Measurements from ENCODE around the gene ITGB3BP. TPM values are rescaled to one million over a fixed set of nuclear protein-coding genes. Genes with fewer than 3 reads are reported as not detected.
A peak's percentile ranks its signal among the peaks of the same experiment; 100 is the strongest.

The ITGB3BP gene
- total and polyA plus RNA-seq, 2 of the 8 experiments (the other 6 are each of a cell fraction or from before 2014, with no cell fraction given) = 17.6 to 49.1 TPM

DNA sequence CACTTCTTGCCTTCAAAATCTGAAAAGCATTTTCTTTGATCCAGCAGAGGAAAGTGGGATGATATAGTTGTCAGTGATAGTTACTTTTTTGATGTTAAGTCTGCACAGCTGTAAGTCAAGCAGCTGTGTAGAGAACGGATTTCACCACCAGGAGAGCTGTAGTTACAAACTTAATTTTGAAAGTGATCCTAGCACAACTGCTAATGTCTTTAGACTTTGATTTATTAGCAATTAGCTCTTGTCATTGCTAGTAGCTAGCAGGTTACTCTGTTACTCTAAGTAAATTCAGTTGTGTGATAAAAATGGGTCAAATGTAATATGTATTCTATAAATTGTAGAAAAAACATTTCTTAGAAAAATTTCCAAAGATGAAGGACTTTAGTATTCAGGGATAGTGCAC is 109.6 kb downstream of the ITGB3BP start:
- no peaks in the 10 kb centered on the region; a peak in 1 of 7 replicates for H3K4me1 ChIP-seq (replicated peaks in 1 of 4; ENCODE audit: control insufficient read depth in 3 of 4, insufficient read depth in 4 of 4, low read length in 3 of 4)
- H3K4me2 ChIP-seq (ENCODE audit: insufficient read depth in 1 of 2, low read depth in 2 of 2, low read length in 2 of 2) = no peak overlapping the region
- no peak overlapping the region for H3K27ac ChIP-seq (ENCODE audit: low read depth, low read length)
- no peak overlapping the region for H2AK5ac ChIP-seq (ENCODE audit: low read depth, low read length)
- no peak overlapping the region for H3K4ac ChIP-seq (replicated peaks; ENCODE audit: insufficient read length, low read depth, low read length)
- H3K4me3 ChIP-seq (ENCODE audit: extremely low read depth in 1 of 4, insufficient read depth in 2 of 4, low read depth in 3 of 4, low read length in 4 of 4) = no peak overlapping the region
- no peaks in the 10 kb centered on the region for H3K23me2 ChIP-seq (ENCODE audit: low read depth, low read length)
- CTCF ChIA-PET (ENCODE audit: partially characterized antibody) = interaction anchor here (0.9 to 2.2 kb wide), 9 partner anchors 8 to 514 kb away, joined by 3 to 8 read pairs (median 3); no protein-coding TSS in a partner anchor
- H2BK12ac ChIP-seq (ENCODE audit: low read depth, low read length) = no peak overlapping the region
- DNase-seq (ENCODE audit: low read depth in 1 of 2, low spot score in 2 of 2) (no peak), FAIRE-seq (no peak)
- H4K8ac ChIP-seq (ENCODE audit: extremely low read depth, insufficient read depth, low read length) = no peak overlapping the region
- no peak overlapping the region for H2AFZ ChIP-seq (ENCODE audit: low read length)
- H3K14ac ChIP-seq (ENCODE audit: insufficient read length) = no peak overlapping the region
- WGBS, 2 experiments (ENCODE audit: extremely low coverage in 1 of 2, insufficient coverage in 1 of 2, insufficient read length in 1 of 2, insufficient replicate concordance in 2 of 2, low coverage in 1 of 2, low lambda C conversion rate in 2 of 2, missing lambda C conversion rate in 1 of 2) = 71% methylated on average over 1 of the region's 1 CpG; no CpG with 5 or more reads in 1 of the 2 experiments
- H3K9me3 ChIP-seq (ENCODE audit: insufficient read depth in 2 of 2, low read depth in 1 of 2, low read length in 1 of 2) = no peaks in the 10 kb centered on the region; a peak in 1 of 4 replicates
- H2BK5ac ChIP-seq (ENCODE audit: low read depth, low read length) = no peak overlapping the region
- no peaks in the 10 kb centered on the region for H3K79me1 ChIP-seq (ENCODE audit: low read depth, low read length)
- H3K23ac ChIP-seq (ENCODE audit: insufficient read length) = no peak overlapping the region
- POLR2A ChIA-PET (ENCODE audit: partially characterized antibody) = no interaction called here
- no peak overlapping the region for H2BK15ac ChIP-seq (ENCODE audit: low read length)
- no peak overlapping the region for H3K18ac ChIP-seq (ENCODE audit: extremely low read depth, low read length)
- no peak overlapping the region for H3K56ac ChIP-seq (replicated peaks; ENCODE audit: insufficient read length, low read depth, low read length)
- H4K91ac ChIP-seq (replicated peaks; ENCODE audit: insufficient read length, low read length) = no peak overlapping the region
- H4K5ac ChIP-seq (ENCODE audit: insufficient read length, low read depth, low read length) = no peak overlapping the region
- no peak overlapping the region for H2BK20ac ChIP-seq (ENCODE audit: low read length)
- no peak overlapping the region for H3K9ac ChIP-seq (replicated peaks in 1 of 4; ENCODE audit: extremely low read depth in 1 of 4, low read depth in 3 of 4, low read length in 3 of 4)
- no peaks in the 10 kb centered on the region for H3K79me2 ChIP-seq (ENCODE audit: control insufficient read depth in 1 of 2, insufficient read depth in 2 of 2, low read length in 2 of 2)
- no peaks in the 10 kb centered on the region for H4K20me1 ChIP-seq (replicated peaks in 1 of 2; ENCODE audit: control insufficient read depth in 1 of 2, insufficient read depth in 2 of 2, low read length in 2 of 2)
- no peak overlapping the region for H2BK120ac ChIP-seq (replicated peaks; ENCODE audit: low read depth, low read length)
- TF ChIP-seq, protein P1, sequence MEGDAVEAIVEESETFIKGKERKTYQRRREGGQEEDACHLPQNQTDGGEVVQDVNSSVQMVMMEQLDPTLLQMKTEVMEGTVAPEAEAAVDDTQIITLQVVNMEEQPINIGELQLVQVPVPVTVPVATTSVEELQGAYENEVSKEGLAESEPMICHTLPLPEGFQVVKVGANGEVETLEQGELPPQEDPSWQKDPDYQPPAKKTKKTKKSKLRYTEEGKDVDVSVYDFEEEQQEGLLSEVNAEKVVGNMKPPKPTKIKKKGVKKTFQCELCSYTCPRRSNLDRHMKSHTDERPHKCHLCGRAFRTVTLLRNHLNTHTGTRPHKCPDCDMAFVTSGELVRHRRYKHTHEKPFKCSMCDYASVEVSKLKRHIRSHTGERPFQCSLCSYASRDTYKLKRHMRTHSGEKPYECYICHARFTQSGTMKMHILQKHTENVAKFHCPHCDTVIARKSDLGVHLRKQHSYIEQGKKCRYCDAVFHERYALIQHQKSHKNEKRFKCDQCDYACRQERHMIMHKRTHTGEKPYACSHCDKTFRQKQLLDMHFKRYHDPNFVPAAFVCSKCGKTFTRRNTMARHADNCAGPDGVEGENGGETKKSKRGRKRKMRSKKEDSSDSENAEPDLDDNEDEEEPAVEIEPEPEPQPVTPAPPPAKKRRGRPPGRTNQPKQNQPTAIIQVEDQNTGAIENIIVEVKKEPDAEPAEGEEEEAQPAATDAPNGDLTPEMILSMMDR (IDR thresholded peaks at IDR 0.05; ENCODE audit: control extremely low read depth in 1 of 3, insufficient read depth in 1 of 3, low read depth in 1 of 3, low read length in 3 of 3) = peak in 1 of 3 experiments; percentile 13; a peak in 1 of 4 replicates
- TF ChIP-seq, protein P2, sequence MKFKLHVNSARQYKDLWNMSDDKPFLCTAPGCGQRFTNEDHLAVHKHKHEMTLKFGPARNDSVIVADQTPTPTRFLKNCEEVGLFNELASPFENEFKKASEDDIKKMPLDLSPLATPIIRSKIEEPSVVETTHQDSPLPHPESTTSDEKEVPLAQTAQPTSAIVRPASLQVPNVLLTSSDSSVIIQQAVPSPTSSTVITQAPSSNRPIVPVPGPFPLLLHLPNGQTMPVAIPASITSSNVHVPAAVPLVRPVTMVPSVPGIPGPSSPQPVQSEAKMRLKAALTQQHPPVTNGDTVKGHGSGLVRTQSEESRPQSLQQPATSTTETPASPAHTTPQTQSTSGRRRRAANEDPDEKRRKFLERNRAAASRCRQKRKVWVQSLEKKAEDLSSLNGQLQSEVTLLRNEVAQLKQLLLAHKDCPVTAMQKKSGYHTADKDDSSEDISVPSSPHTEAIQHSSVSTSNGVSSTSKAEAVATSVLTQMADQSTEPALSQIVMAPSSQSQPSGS (IDR thresholded peaks at IDR 0.05; ENCODE audit: low read length) = no peak
- H3K36me3 ChIP-seq (ENCODE audit: control insufficient read depth in 2 of 4, insufficient read depth in 4 of 4, low read length in 3 of 4) = no peaks in the 10 kb centered on the region
- H3K27me3 ChIP-seq (replicated peaks in 1 of 4; ENCODE audit: control insufficient read depth in 3 of 4, extremely low read depth in 1 of 4, insufficient read depth in 3 of 4, low read length in 3 of 4) = no peaks in the 10 kb centered on the region

Measured in H1 (cell line).